ENCODE data around the gene SAP25. TPM values are rescaled to one million over a fixed set of nuclear protein-coding genes. Genes with fewer than 3 reads are reported as not detected.

Gene SAP25
- total RNA-seq, 6 experiments from 2014 or later = 0.40 to 0.87 (median 0.55) TPM; not detected in 3

GRCh38 chr7:100580466-100581283 is 7.0 kb upstream of the SAP25 start:
- no peak for TF ChIP-seq CTCF (IDR thresholded peaks at IDR 0.05)
- no peaks in the 10 kb centered on the region for H3K9me3 Mint-ChIP-seq
- DNase-seq = no peak
- no peak overlapping the region for H3K4me3 Mint-ChIP-seq
- no peak overlapping the region for H3K27ac Mint-ChIP-seq
- H3K4me1 Mint-ChIP-seq (ENCODE audit: low read depth) = peaks cover 26% of the 10 kb centered on the region
- peaks cover 10% of the 10 kb centered on the region for H3K36me3 Mint-ChIP-seq (ENCODE audit: low read depth)
- peaks cover 2% of the 10 kb centered on the region; the same call in 1 of the 2 replicates for H3K27me3 Mint-ChIP-seq (ENCODE audit: insufficient read depth)

GRCh38 chr7:100578246-100579183 is 4.8 kb upstream of the SAP25 start:
- peaks cover 7% of the 10 kb centered on the region for H3K4me1 Mint-ChIP-seq (ENCODE audit: low read depth)
- no peak overlapping the region for H3K4me3 Mint-ChIP-seq
- H3K9me3 Mint-ChIP-seq = no peaks in the 10 kb centered on the region
- peaks cover 4% of the 10 kb centered on the region; the same call in 1 of the 2 replicates for H3K36me3 Mint-ChIP-seq (ENCODE audit: low read depth)
- no peak overlapping the region; the same call in 1 of the 2 replicates for H3K27ac Mint-ChIP-seq
- peaks cover 6% of the 10 kb centered on the region; the same call in 1 of the 2 replicates for H3K27me3 Mint-ChIP-seq (ENCODE audit: insufficient read depth)
- TF ChIP-seq CTCF (IDR thresholded peaks at IDR 0.05) = no peak
- DNase-seq = no peak

GRCh38 chr7:100577507-100577906 is 3.8 kb upstream of the SAP25 start:
- Mint-ChIP-seq H3K9me3 (no peaks in the 10 kb centered on the region), H3K27me3 (ENCODE audit: insufficient read depth) (peaks cover 6% of the 10 kb centered on the region; the same call in 1 of the 2 replicates), H3K4me3 (no peak overlapping the region), H3K36me3 (ENCODE audit: low read depth) (peaks cover 4% of the 10 kb centered on the region; the same call in 1 of the 2 replicates), H3K27ac (no peak overlapping the region), H3K4me1 (ENCODE audit: low read depth) (no peaks in the 10 kb centered on the region)
- DNase-seq = no peak
- TF ChIP-seq CTCF (IDR thresholded peaks at IDR 0.05) = no peak

GRCh38 chr7:100577103-100577502 is 3.4 kb upstream of the SAP25 start:
- no peak for TF ChIP-seq CTCF (IDR thresholded peaks at IDR 0.05)
- Mint-ChIP-seq H3K27ac (no peak overlapping the region), H3K4me3 (no peak overlapping the region), H3K36me3 (ENCODE audit: low read depth) (peaks cover 4% of the 10 kb centered on the region; the same call in 1 of the 2 replicates), H3K9me3 (no peaks in the 10 kb centered on the region), H3K4me1 (ENCODE audit: low read depth) (no peaks in the 10 kb centered on the region; the same call in 1 of the 2 replicates), H3K27me3 (ENCODE audit: insufficient read depth) (peaks cover 10% of the 10 kb centered on the region; the same call in 1 of the 2 replicates)
- no peak for DNase-seq

- H3K9me3 Mint-ChIP-seq = no peaks in the 10 kb centered on the region
- H3K4me1 Mint-ChIP-seq (ENCODE audit: low read depth) = no peaks in the 10 kb centered on the region; the same call in 1 of the 2 replicates
- peaks cover 4% of the 10 kb centered on the region; the same call in 1 of the 2 replicates for H3K36me3 Mint-ChIP-seq (ENCODE audit: low read depth)
- peaks cover 13% of the 10 kb centered on the region; the same call in 1 of the 2 replicates for H3K27me3 Mint-ChIP-seq (ENCODE audit: insufficient read depth)
- DNase-seq = no peak
- TF ChIP-seq CTCF (IDR thresholded peaks at IDR 0.05) = no peak
- H3K4me3 Mint-ChIP-seq = no peak overlapping the region
- no peak overlapping the region for H3K27ac Mint-ChIP-seq
Observed at GRCh38 chr7:100576384-100576993, 2.8 kb upstream of the SAP25 start.
